ENCODE results near the gene CCDC88C.
A peak's percentile ranks its signal among the peaks of the same experiment; 100 is the strongest.

Gene CCDC88C

DNA sequence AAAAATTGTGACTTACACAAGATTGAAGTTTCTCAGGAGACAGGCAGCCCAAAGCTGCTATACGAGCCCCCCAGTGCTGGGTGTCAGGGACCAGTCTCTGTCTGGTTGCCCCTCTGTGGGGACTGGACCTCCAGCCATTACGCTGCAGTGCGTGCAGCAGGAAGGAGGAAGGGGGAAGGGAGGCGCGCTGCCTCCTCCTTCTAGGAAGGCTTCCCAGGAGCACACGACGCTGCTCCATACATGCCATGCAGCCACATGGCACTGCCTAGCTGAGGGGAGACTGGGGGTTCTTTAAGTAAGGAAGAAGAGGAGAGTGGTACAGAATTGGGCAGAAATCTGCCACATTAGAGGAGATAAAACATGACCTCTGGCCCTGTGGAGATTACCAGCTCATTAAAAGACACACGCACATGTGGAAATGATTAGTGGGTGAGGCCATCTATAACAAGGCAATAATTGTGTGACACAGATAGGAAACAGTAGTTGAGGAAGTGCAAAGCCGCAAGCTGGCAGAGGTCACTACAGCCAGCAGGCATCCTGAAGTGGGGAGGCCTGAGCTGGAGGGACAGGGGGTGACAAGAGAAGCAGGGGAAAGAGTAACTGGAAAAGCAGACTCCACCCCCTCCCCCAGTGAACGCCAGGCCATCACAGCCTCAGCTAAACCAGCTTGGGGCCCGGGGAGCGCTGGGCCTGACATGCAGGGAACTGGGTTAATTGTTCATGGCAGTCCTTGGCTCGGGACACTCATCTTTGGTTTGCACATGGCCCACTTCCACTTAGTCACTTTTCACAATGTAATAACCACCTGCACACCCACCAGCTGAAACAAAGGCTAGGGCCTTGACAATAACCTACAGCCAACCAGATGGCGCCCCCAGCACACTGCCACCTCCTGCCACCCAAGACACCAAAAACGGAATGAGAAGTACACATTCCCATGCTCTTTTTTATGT lies 39.6 kb downstream of the CCDC88C start:
- DNase-seq, result no peak

DNA sequence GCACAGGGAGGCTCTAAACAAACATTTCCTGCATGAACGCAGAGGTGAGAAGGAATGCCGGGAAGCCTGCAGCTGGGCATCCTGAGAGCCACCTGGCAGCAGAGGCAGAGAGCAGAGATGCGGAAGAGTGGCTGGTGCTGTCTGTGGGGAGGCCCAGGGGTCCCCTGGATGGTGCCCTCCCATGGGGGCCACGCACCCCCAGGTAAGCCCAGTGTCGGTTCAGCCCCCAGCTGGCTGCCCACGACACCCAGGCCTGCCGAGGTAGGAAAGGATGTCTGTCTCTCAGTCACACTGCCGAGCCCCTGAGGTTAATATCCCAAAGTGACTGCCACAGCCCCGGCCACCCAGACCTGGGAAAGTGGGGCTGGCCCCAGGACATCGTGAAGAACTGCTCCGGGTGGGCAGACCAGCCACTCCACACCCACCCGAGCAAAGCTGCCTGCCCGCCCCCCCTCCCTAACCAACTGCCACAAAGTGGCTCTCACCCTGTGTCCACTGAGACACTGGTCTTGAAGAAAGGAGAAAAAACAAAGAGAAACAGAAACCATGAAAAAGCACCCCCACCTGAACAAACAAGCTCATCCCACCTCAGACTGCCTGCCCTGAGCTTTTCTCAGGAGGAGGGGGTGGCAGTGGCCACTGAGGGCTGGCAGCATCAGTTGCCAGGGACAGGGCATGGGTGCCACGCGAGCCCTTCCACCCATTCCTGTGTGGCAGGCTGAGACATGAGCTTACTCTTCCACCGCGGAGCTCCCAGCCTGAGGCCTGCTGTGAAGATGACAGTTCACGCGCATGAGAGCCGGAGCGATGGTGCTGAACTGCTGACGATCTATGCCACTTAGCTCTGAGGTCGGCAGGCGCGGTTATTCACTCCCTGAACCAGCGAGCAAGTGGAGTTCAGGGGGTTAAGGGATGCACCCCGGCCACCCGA lies 40.8 kb downstream of the CCDC88C start:
- no peak for DNase-seq

DNA sequence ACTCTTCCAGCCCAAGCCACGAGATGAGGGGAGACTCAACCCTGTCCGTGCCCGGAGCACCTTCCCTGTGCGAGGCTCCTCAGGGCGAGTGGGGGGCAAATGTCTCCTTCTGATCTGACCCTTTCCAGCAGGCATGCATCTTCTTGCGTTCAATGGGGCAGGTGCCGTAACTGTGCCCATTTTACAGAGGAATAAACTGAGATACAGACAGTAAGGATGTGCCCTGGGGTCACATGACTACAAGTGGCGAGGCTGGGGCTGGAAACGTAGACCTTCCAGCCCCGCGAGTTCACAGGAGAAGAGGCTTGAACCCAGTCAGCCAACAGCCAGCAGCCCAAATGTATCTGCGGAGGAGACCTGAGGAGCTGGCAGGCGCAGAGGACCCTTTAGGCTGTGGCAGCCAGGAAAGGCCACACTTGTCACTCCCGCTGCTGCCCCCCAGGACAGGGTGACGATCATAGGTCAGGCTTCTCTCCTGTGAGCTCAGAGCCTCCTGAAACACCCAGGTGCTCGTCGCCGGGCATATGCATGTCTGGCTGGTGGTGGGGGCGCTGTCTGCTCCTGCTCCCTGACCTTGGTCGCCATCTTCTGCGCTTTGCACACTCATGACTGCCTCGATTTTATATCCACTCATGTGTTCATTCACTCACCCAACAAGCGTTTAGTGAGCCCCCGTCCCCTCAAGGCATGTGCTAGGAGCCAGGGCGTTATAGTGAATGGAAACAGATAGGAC lies 41.7 kb downstream of the CCDC88C start:
- DNase-seq, result no peak

DNA sequence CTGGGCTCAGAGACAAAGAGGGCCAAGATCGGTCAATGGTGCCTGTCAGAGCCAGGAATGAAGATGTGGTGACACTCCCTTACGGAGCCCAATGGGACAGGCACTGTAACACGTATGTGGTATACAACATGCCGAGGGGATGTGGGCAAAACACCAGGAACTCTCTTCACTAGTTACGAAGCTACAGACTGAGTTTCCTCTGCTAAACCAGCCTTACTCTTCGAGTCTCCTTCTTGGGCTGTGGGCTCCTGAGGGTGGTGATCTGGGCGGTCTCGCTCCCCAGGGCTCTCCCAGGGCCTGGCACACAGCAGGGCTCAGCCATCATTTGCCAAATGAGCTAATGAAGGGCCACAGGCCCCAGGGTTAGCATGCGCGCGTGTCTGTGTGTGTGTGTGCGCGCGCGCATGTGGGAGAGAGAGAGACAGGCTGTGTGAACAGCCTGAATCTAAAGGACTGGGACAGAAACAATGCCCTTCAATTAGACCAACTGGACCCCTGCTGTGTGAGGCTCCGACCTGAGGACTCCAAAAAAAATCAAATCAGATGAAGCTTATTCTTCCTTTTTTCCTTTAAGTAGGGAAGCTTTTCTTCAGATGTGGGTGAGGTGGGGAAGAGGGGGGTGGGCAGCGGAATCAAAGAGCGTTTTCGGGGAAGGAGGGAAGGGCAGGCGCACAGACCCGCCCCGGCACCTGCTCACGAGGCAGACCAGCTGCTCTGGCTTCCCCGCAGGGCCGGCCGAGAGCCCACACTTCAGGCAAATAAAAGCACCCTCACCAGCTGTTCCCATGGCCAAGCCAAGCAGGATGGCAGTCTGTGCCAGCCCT lies 42.5 kb downstream of the CCDC88C start:
- DNase-seq, result peak; percentile 93

DNA sequence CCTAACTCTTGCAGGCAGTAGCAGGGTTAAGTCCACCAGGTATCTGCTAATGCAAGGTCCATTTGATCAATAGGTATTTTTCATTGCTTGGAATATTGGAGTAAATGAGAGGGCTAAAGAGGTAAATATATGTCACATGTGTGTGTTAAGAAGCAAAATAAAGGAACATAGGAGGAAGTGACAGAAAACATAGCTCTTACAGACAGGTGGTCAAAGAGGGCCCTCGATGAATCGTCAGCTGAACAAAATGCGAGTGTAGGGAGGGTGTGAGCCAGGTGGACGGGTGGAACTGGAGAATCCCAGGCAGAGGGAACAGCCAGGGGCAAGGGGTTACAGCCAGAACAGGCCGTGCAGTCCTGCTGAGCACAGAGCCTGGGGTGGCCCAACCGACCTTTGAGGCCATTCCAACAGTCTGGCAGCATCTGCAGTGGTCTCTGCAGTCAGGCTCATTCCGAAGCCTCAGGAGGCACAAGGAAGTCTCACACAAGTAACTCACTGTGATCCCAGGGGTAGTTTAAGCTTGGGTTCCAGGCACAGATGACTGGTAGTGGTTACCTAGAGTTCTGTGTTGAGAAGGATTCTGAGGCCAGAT lies 43.2 kb downstream of the CCDC88C start:
- no peak for DNase-seq

DNA sequence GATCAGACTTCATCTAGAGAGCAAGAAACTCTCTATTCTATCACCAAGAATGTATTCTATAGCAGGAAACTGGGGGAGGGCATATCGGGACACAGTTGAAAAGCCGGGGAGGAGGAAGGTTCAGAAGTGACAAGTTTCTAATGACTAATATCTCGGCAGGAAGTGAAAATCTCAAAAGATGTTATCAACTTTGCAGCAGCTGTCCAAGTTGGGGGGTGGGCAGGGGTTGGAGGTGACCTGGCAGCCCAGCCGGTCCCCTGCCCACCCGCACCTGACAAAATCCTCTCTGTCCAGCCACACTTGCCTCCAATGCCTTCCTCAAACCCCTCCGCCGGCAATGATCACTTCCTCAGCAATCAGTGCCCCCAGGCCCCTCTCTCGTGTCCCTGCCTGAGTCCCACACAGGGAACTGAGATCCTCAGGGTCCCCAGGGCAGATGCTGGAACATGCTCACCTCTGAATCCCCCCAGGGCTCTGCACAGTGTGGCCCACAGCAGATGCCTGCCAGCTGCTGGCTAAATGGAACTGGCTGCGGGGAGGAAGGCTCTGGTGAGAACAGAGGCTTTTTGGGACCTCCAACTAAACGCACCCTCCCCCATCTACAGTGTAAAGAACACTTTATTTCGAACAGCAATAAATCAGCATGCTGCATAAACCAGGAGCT lies 43.9 kb downstream of the CCDC88C start:
- peak; percentile 36 for DNase-seq

DNA sequence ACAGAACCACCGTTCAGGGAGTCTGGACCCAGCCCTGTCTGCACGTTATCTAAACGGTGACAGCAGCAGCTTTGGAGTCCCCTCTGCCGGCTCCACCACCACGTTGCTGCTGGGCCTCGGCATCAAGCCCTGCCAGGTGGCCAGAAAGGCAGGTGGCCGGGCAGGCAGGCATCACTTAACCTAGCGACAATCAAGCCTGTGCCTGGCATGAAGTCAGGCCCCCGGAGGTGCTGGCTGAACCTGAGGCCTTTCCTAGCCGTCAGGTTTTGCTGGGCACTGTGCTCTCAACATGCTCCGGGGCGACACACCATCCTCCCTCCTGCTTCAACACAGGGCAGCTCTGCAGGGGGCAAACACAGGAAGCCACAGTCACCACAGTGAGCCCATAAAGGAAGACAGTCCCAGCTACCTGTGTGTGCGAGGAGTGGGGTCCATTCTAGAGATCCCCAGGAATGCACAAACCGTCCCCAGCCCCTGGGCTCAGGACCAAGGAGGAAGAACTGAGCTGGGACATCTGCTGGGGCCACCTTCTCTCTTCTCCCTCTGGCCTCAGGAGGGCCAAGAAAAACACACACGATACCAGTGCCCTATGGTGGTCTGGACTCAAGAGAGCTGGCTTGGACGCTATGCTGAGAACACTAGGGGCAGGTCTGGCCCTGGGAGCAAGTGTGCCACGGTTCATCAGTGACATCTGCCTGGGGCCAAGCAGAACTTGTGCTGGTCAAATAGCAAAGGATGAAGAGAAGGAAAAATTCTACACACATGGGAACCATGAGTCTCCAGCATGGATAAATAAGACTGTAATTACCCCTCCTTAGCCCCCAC lies 44.7 kb downstream of the CCDC88C start:
- DNase-seq, result no peak

DNA sequence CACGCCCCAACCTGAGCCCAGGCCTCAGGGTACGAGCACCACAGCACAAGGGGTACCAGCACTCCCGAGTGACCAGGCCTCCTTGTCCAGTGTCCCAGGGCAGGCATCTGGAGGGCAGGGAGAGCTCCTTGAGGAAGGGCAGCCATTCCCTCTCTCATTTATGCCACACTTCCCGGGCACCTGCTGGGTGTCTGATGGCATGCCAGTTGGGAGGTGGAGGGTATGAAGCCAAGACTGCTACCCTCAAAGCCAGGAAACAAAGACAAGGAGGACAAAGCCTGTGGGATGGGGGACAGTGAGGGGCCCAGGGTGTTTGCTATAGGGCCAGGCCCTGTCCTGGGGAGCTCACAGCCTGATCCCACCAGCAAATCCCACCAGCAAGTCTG lies 45.6 kb downstream of the CCDC88C start:
- no peak for DNase-seq

- no peak for DNase-seq
Observed at GRCh38 chr14:91371011-91371989, 46.3 kb downstream of the CCDC88C start.

- peak; percentile 89 for DNase-seq
Observed at GRCh38 chr14:91369628-91370445, 47.8 kb downstream of the CCDC88C start.

DNA sequence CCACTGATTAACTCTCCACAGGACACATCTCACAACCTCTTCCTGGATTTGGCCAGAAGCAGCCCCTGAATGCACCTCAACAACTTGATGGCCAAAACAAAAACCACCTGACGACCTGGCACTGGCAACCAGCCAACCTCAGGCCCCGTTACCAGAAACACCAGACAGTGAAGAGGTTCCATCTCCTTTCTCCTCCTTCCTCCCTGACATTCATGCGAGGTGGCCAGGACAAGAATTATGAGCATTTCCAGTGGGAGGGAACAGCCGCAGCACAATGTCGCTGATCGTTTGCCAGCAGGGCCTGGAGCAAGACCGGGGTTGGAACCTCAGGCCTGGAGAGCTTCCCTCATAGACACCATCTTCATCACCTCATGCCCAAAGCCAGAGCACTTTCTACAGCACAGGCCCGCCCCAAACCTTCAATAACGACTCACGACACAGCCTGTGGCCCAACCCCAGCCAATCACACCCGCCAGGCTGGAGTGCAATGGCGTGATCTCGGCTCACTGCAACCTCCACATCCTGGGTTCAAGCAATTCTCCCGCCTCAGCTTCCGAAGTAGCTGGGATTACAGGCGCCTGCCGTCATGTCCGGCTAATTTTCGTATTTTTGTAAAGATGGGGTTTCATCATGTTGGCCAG lies 48.7 kb downstream of the CCDC88C start:
- no peak for DNase-seq

GRCh38 chr14:91367173-91368171 lies 50.1 kb downstream of the CCDC88C start:
- DNase-seq, result no peak

DNA sequence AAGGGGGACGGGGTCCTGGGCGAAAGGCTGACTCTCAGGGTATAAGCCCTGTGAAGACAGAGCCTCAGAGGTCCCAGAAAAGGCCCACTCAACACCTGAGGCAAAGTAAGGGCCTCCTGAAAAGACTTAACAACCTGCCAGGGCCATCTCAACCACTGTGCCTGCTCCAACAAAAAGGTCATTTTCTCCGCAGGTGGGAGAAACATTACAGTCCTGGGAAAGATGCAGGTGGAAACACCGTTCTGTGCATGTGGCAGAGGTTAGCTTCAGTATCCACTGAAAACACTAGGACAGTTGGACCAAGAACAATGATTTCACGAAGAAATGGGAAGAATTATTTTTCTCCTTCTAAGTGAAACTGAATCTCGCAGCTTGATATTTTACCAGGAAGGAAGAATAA lies 50.9 kb downstream of the CCDC88C start:
- DNase-seq, result no peak

- no peak for DNase-seq
Observed at GRCh38 chr14:91365552-91365951, 52.1 kb downstream of the CCDC88C start.

DNA sequence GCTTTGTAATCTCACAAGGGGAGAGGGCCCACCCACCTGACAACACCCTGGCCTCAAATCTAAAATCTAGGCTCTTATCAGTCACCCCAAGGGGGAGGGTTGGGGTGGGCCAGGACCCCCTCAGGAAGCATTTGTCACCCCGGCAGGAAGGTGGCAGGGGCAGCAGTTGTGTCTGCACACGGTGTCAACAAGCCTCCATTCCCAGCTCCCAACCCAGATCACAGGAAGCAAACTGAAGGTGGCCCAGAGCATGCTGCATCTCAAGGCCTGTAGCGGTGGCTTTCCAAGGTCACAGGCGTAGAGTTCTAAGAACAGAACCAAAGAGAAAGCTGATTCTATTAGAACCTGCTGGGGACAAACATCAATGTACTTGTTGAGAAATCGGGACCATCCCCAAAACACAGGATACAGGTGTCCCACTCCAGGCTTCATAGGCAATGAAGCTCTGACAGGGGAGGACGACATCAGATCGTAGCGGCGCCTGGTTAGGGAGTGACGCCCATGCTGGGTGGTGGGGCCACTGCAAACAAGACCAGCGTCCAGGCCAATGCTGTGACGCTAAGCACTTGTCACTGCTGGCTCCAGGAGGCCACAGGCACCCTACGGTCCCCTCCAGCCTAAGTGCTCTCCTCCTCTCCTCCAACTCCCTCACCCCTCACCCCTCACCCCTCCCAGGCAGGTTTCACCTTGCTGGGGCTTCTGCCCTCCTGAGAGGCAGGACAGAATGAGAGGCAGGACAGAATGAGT lies 52.9 kb downstream of the CCDC88C start:
- no peak for DNase-seq
